ENCODE data around the gene ANKRD40CL. TPM values are rescaled to one million over a fixed set of nuclear protein-coding genes. Genes with fewer than 3 reads are reported as not detected.

ANKRD40CL gene
- total and polyA plus RNA-seq, 9 donors = not detected

DNA sequence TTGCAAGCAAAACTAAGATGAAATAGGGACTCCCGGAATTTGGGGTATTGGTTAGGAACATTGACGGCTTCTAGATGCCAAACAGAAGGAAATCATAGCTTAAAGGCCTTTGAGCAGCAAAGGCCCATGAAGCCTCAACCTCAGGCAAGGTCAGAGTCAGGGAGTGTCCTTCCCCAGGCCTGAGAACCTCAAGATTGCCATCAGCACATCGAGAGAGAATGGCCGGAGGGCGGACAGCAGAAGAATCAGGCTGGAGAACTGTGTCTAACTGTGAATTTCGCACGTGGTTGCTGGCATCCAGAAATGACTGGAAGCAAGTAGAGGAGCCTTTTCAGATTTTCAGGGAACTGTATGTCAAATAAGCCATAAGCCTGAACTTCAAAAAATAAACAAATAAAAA is 24.8 kb upstream of the ANKRD40CL start:
- intact Hi-C loops (cut with DNase I) = no loop called here
- Histone ChIP-seq H3K4me3 (no peak overlapping the region), H3K4me1 (ENCODE audit: insufficient read depth) (peaks cover 1% of the 10 kb centered on the region), H3K36me3 (no peaks in the 10 kb centered on the region), H3K9me3 (no peaks in the 10 kb centered on the region), H3K27ac (no peak overlapping the region), H3K27me3 (no peaks in the 10 kb centered on the region)
- TF ChIP-seq EP300 (IDR thresholded peaks at IDR 0.05) = no peak
- TF ChIP-seq, protein P1, sequence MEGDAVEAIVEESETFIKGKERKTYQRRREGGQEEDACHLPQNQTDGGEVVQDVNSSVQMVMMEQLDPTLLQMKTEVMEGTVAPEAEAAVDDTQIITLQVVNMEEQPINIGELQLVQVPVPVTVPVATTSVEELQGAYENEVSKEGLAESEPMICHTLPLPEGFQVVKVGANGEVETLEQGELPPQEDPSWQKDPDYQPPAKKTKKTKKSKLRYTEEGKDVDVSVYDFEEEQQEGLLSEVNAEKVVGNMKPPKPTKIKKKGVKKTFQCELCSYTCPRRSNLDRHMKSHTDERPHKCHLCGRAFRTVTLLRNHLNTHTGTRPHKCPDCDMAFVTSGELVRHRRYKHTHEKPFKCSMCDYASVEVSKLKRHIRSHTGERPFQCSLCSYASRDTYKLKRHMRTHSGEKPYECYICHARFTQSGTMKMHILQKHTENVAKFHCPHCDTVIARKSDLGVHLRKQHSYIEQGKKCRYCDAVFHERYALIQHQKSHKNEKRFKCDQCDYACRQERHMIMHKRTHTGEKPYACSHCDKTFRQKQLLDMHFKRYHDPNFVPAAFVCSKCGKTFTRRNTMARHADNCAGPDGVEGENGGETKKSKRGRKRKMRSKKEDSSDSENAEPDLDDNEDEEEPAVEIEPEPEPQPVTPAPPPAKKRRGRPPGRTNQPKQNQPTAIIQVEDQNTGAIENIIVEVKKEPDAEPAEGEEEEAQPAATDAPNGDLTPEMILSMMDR (IDR thresholded peaks at IDR 0.05) = no peak
- TF ChIP-seq POLR2A (IDR thresholded peaks at IDR 0.05) = no peak
- WGBS, 3 donors = 89 to 93% (median 92%) methylated on average over 7 of the region's 7 CpGs
- DNase-seq = no peak

DNA sequence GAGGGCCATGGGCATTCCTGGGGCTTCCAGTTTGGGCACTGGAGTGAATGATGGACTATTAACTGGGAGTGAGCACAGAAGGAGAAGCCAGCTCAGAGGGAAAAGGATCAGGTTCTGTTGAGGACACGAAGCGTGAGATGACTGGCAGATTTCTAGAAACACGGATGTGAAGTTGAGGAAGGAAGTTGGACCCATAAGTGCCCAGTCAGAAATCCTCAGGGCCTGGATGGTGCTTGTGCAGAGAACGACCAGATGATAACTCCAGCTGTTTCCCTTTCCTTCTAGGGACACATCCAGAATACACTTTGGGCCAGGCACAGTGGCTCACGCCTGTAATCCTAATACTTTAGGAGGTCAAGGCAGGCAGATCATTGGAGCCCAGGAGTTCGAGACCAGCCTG is 23.3 kb upstream of the ANKRD40CL start:
- TF ChIP-seq EP300 (IDR thresholded peaks at IDR 0.05) = no peak
- TF ChIP-seq, protein P1 (IDR thresholded peaks at IDR 0.05) = no peak
- TF ChIP-seq POLR2A (IDR thresholded peaks at IDR 0.05) = no peak
- intact Hi-C loops (cut with DNase I) = no loop called here
- 66 to 81% (median 75%) methylated on average over 6 of the region's 6 CpGs for WGBS, 3 donors
- no peak overlapping the region for H3K27ac ChIP-seq
- no peak for DNase-seq
- peaks cover 6% of the 10 kb centered on the region for H3K4me1 ChIP-seq (ENCODE audit: insufficient read depth)
- no peaks in the 10 kb centered on the region for H3K9me3 ChIP-seq
- no peak overlapping the region for H3K4me3 ChIP-seq
- H3K36me3 ChIP-seq = no peaks in the 10 kb centered on the region
- H3K27me3 ChIP-seq = no peaks in the 10 kb centered on the region

DNA sequence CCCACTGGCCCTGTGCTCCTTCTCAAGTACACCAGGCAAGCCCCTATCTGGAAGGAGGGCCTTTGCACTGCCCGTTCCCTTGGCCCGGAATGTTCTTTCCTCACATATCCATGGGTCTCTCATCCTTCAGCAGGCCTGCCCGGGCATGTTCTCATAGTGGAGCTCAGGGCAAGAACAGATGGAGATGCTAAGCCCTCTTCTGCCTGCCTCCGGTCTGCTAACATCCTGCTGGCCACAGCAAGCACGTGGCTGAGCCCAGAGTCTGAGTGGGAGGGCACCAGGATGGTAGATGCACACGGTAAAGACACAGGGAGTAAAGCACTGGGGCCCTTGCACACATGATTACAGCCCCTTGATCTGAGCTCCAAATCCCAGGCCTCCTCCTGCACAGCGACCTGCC is 19.8 kb upstream of the ANKRD40CL start:
- TF ChIP-seq, protein P1 (IDR thresholded peaks at IDR 0.05) = no peak
- TF ChIP-seq EP300 (IDR thresholded peaks at IDR 0.05) = no peak
- TF ChIP-seq POLR2A (IDR thresholded peaks at IDR 0.05) = no peak
- intact Hi-C loops (cut with DNase I) = loop anchor here in 2 of 4 donors (5.0 to 10.0 kb wide), 3 partner anchors 55 to 242 kb away; partner anchors contain the start of gene SPATA20 (in 1 of the 2)
- H3K4me1 ChIP-seq (ENCODE audit: insufficient read depth) = peaks cover 8% of the 10 kb centered on the region
- no peak overlapping the region for H3K27ac ChIP-seq
- 83 to 84% (median 83%) methylated on average over 7 of the region's 7 CpGs for WGBS, 3 donors
- H3K36me3 ChIP-seq = no peaks in the 10 kb centered on the region
- H3K27me3 ChIP-seq = no peaks in the 10 kb centered on the region
- no peak for DNase-seq
- no peaks in the 10 kb centered on the region for H3K9me3 ChIP-seq
- no peak overlapping the region for H3K4me3 ChIP-seq

DNA sequence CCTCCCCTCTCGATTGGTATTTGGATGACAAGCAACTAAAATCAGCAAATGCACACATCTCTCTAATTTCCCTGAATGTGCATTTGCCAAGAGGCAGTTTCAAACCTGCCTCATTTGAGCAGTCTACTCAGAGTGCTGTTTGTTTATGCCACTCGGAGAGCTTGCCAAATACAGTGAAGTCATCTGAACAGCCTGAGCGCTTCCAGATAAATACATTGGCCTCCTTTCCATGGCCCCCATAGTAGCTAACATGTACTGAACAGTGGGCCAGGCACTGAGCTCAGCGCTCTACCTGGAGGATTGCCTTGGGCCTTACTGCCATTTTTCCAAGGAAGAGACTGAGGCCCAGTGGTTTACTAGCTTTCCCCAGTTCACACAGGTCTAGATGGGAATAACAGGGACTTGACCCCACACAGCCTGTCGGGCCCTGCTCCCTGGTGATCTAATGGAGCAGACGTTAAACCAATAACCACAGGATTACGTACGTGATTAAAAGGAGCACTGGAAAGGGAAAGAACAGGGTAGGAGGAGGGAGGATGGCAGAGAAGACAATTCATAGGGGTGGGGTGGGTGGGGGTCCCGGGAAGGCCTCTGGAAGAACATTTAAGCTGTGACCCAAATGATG is 18.7 kb upstream of the ANKRD40CL start:
- DNase-seq = peak in 4 of 5 donors; percentile 42 to 60 (median 56)
- H3K36me3 ChIP-seq = no peaks in the 10 kb centered on the region
- TF ChIP-seq EP300 (IDR thresholded peaks at IDR 0.05) (no peak), POLR2A (IDR thresholded peaks at IDR 0.05) (no peak)
- TF ChIP-seq, protein P1 (IDR thresholded peaks at IDR 0.05) = no peak
- H3K27me3 ChIP-seq = no peaks in the 10 kb centered on the region
- H3K27ac ChIP-seq = peak overlapping the region in 1 of 2 donors; percentile 31
- H3K4me1 ChIP-seq (ENCODE audit: insufficient read depth) = peaks cover 8% of the 10 kb centered on the region
- intact Hi-C loops (cut with DNase I) = loop anchor here in 3 of 4 donors (2.0 to 10.0 kb wide), 4 partner anchors 55 to 241 kb away; partner anchors contain the start of gene SPATA20 (in 1 of the 3)
- no peaks in the 10 kb centered on the region for H3K9me3 ChIP-seq
- no peak overlapping the region for H3K4me3 ChIP-seq
- WGBS, 3 donors = 46 to 57% (median 52%) methylated on average over 9 of the region's 9 CpGs

Measured in ovary (tissue), 9 donors.